DND-41 (cell line): ENCODE data around the gene RYR2.
"Not testable (repeated sequence)": the region's sequence is repeated elsewhere in the genome, so short reads cannot be mapped to it uniquely, and the experiment has no call there.

Experiments used
- ATAC-seq: fragments of 200-7000 bp; cut with Tn5 transposase; 3 replicates; pipeline ENCODE4 v1.9.1; 2021; ENCODE audit warnings: low read depth; ENCODE audit not compliant: insufficient read depth
- DNase-seq: peaks from one replicate; pipeline ENCODE4 v3.0.0-alpha.2; 2020
- H2AFZ ChIP-seq: 2 replicates; pipeline ENCODE4 v1.6.0; 2012; ENCODE audit warnings: low read depth, low read length
- H3K27ac ChIP-seq: 2 replicates; pipeline ENCODE4 v1.5.1; 2012; ENCODE audit warnings: low read length, inconsistent platforms
- H3K27me3 ChIP-seq: fragments of 200-600 bp; sonication (generic); 2 replicates; pipeline ENCODE4 v1.6.0; 2012; ENCODE audit warnings: low read length, mild to moderate bottlenecking, inconsistent platforms; ENCODE audit not compliant: insufficient read depth, poor library complexity
- H3K36me3 ChIP-seq: 2 replicates; pipeline ENCODE4 v1.5.1; 2012; ENCODE audit warnings: low read length, inconsistent platforms; ENCODE audit not compliant: insufficient read depth
- H3K4me1 ChIP-seq: 2 replicates; pipeline ENCODE4 v1.5.1; 2012; ENCODE audit warnings: mild to moderate bottlenecking, low read length; ENCODE audit not compliant: insufficient read depth
- H3K4me2 ChIP-seq: 2 replicates; pipeline ENCODE4 v1.6.0; 2012; ENCODE audit warnings: mild to moderate bottlenecking, moderate library complexity, low read length, inconsistent platforms; ENCODE audit not compliant: insufficient read depth
- H3K4me3 ChIP-seq, 2 experiments: fragments of 200-600 bp in 1 of 2; shearing (Covaris generic) in 1 of 2; 2 replicates each; pipeline ENCODE4 v1.5.1; 2012 to 2016; ENCODE audit warnings: inconsistent platforms in 2 of 2, low read length in 2 of 2, mild to moderate bottlenecking in 2 of 2, low read depth in 1 of 2, moderate library complexity in 1 of 2
- H3K79me2 ChIP-seq: 2 replicates; pipeline ENCODE4 v1.6.0; 2012; ENCODE audit warnings: low read length, inconsistent platforms; ENCODE audit not compliant: insufficient read depth
- H3K9ac ChIP-seq: 2 replicates; pipeline ENCODE4 v1.6.0; 2012; ENCODE audit warnings: low read depth, mild to moderate bottlenecking, inconsistent platforms, low read length, moderate library complexity
- H3K9me3 ChIP-seq: 2 replicates; pipeline ENCODE4 v1.5.1; 2012; ENCODE audit warnings: low read length, moderate library complexity, mild to moderate bottlenecking, inconsistent platforms; ENCODE audit not compliant: insufficient read depth, severe bottlenecking
- H4K20me1 ChIP-seq: 2 replicates; pipeline ENCODE4 v1.6.0; 2012; ENCODE audit warnings: low read length; ENCODE audit not compliant: insufficient read depth
- CTCF ChIP-seq: IDR thresholded peaks from 2 replicates; pipeline ENCODE4 v1.5.1; 2012; ENCODE audit warnings: borderline replicate concordance, low read length, moderate library complexity, mild to moderate bottlenecking; ENCODE audit not compliant: poor library complexity, severe bottlenecking; ENCODE audit errors: extremely low read depth
- EZH2 ChIP-seq: IDR thresholded peaks from 3 replicates; pipeline ENCODE4 v1.6.1; 2012; ENCODE audit warnings: borderline replicate concordance, low read depth, mild to moderate bottlenecking, moderate library complexity, low read length, inconsistent platforms; ENCODE audit not compliant: severe bottlenecking

Gene RYR2

GRCh38 chr1:237834461-237834860 is 792.5 kb downstream of the RYR2 start:
- H3K9me3 ChIP-seq = no peaks in the 10 kb centered on the region
- no peaks in the 10 kb centered on the region for H3K27me3 ChIP-seq
- no peak overlapping the region for H3K9ac ChIP-seq
- H3K79me2 ChIP-seq = no peaks in the 10 kb centered on the region
- H2AFZ ChIP-seq = no peak overlapping the region
- H3K27ac ChIP-seq = no peak overlapping the region
- no peak overlapping the region for H3K4me2 ChIP-seq
- DNase-seq (no peak), ATAC-seq (no peak)
- no peaks in the 10 kb centered on the region for H4K20me1 ChIP-seq
- no peak overlapping the region for H3K4me3 ChIP-seq
- no peaks in the 10 kb centered on the region for H3K36me3 ChIP-seq
- H3K4me1 ChIP-seq = no peaks in the 10 kb centered on the region
- TF ChIP-seq EZH2 (no peak), CTCF (no peak)

GRCh38 chr1:237838320-237838719 is 796.3 kb downstream of the RYR2 start:
- H3K4me1 ChIP-seq = no peaks in the 10 kb centered on the region
- H3K9me3 ChIP-seq = no peaks in the 10 kb centered on the region
- H2AFZ ChIP-seq = no peak overlapping the region
- no peak overlapping the region for H3K4me2 ChIP-seq
- TF ChIP-seq CTCF (no peak), EZH2 (no peak)
- DNase-seq = no peak
- no peak overlapping the region for H3K9ac ChIP-seq
- H4K20me1 ChIP-seq = no peaks in the 10 kb centered on the region
- no peak overlapping the region for H3K4me3 ChIP-seq
- ATAC-seq = no peak
- no peaks in the 10 kb centered on the region for H3K36me3 ChIP-seq
- no peak overlapping the region for H3K27ac ChIP-seq
- no peaks in the 10 kb centered on the region for H3K27me3 ChIP-seq
- H3K79me2 ChIP-seq = no peaks in the 10 kb centered on the region

- H3K27me3 ChIP-seq = no peaks in the 10 kb centered on the region
- H4K20me1 ChIP-seq = no peaks in the 10 kb centered on the region
- DNase-seq = no peak
- H3K4me2 ChIP-seq = no peak overlapping the region
- no peak overlapping the region for H3K9ac ChIP-seq
- H2AFZ ChIP-seq = no peak overlapping the region
- H3K9me3 ChIP-seq = no peaks in the 10 kb centered on the region
- ATAC-seq = no peak
- no peaks in the 10 kb centered on the region for H3K79me2 ChIP-seq
- TF ChIP-seq EZH2 = no peak
- TF ChIP-seq CTCF = no peak
- no peaks in the 10 kb centered on the region for H3K36me3 ChIP-seq
- H3K27ac ChIP-seq = no peak overlapping the region
- H3K4me3 ChIP-seq = no peak overlapping the region
- no peaks in the 10 kb centered on the region for H3K4me1 ChIP-seq
Measured at GRCh38 chr1:237838904-237839534, 797.0 kb downstream of the RYR2 start.

- Histone ChIP-seq H3K4me1 (no peaks in the 10 kb centered on the region), H3K79me2 (no peaks in the 10 kb centered on the region), H3K36me3 (no peaks in the 10 kb centered on the region), H3K9me3 (no peaks in the 10 kb centered on the region), H3K27ac (no peak overlapping the region), H3K4me2 (no peak overlapping the region), H2AFZ (no peak overlapping the region), H3K27me3 (no peaks in the 10 kb centered on the region), H3K4me3 (no peak overlapping the region), H4K20me1 (no peaks in the 10 kb centered on the region), H3K9ac (no peak overlapping the region)
- no peak for DNase-seq
- no peak for ATAC-seq
- TF ChIP-seq CTCF = no peak
- no peak for TF ChIP-seq EZH2
Measured at GRCh38 chr1:237841485-237841884, 799.5 kb downstream of the RYR2 start.

- not testable (repeated sequence) for H3K27me3 ChIP-seq, H3K4me2 ChIP-seq, H3K9me3 ChIP-seq, H3K4me1 ChIP-seq, H3K27ac ChIP-seq, DNase-seq, H4K20me1 ChIP-seq, H3K79me2 ChIP-seq, H3K4me3 ChIP-seq, H3K9ac ChIP-seq, H3K36me3 ChIP-seq, H2AFZ ChIP-seq, ATAC-seq
Measured at GRCh38 chr1:237843516-237843915, 801.5 kb downstream of the RYR2 start.
